DND-41 (cell line): ENCODE measurements around the gene RHOV.

ENCODE experiments used
- EZH2 ChIP-seq: IDR thresholded peaks from 3 replicates; pipeline ENCODE4 v1.6.1; 2012; ENCODE audit warnings: borderline replicate concordance, low read depth, mild to moderate bottlenecking, moderate library complexity, low read length, inconsistent platforms; ENCODE audit not compliant: severe bottlenecking
- TF ChIP-seq, protein P1 (sequence below): IDR thresholded peaks from 2 replicates; pipeline ENCODE4 v1.5.1; 2012; ENCODE audit warnings: borderline replicate concordance, low read length, moderate library complexity, mild to moderate bottlenecking; ENCODE audit not compliant: poor library complexity, severe bottlenecking; ENCODE audit errors: extremely low read depth

DNA sequence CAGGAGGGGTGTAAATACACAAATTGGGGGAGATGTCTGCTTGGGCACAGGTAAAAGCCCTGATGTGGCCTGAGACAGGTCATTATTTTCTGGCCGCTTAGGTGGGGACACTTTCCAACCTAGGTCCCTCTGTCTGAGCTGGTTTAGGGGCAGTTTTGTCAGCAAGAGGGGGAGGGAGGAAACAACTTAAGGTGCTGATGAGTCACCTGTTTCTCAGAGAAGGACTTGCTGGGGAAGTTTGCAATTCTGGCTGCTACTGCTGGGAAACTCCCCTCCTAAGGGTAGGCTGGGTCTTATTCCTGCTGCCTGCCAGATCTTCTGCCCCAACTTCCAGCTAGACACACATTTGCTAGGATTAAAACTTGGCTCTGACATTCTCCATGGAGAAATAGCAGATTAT, 4.8 kb upstream of the RHOV start:
- TF ChIP-seq, protein P1, sequence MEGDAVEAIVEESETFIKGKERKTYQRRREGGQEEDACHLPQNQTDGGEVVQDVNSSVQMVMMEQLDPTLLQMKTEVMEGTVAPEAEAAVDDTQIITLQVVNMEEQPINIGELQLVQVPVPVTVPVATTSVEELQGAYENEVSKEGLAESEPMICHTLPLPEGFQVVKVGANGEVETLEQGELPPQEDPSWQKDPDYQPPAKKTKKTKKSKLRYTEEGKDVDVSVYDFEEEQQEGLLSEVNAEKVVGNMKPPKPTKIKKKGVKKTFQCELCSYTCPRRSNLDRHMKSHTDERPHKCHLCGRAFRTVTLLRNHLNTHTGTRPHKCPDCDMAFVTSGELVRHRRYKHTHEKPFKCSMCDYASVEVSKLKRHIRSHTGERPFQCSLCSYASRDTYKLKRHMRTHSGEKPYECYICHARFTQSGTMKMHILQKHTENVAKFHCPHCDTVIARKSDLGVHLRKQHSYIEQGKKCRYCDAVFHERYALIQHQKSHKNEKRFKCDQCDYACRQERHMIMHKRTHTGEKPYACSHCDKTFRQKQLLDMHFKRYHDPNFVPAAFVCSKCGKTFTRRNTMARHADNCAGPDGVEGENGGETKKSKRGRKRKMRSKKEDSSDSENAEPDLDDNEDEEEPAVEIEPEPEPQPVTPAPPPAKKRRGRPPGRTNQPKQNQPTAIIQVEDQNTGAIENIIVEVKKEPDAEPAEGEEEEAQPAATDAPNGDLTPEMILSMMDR, result no peak
- TF ChIP-seq EZH2, result no peak
